NB4 (cell line): ENCODE results near the gene C16orf92.
A peak's percentile ranks its signal among the peaks of the same experiment; 100 is the strongest.

Experiments used
- DNase-seq: peaks from one replicate; pipeline ENCODE4 v3.0.0; 2010; ENCODE audit warnings: low read depth
- H3K4me3 ChIP-seq: one replicate; pipeline ENCODE4 v1.5.1; 2011; ENCODE audit warnings: mild to moderate bottlenecking, low read depth, low read length, moderate library complexity
- CTCF ChIP-seq: IDR thresholded peaks from one replicate; pipeline ENCODE4 v1.5.1; 2012; ENCODE audit warnings: low read depth, low read length
- MAX ChIP-seq: IDR thresholded peaks from 2 replicates; pipeline ENCODE4 v1.6.1; 2011; ENCODE audit warnings: low read depth, low read length
- MYC ChIP-seq: IDR thresholded peaks from 2 replicates; pipeline ENCODE4 v1.6.1; 2011; ENCODE audit warnings: low read depth, low read length
- POLR2A ChIP-seq: IDR thresholded peaks from 2 replicates; pipeline ENCODE4 v1.6.1; 2011; ENCODE audit warnings: mild to moderate bottlenecking; ENCODE audit not compliant: insufficient read length; ENCODE audit errors: extremely low read depth

C16orf92 gene

DNA sequence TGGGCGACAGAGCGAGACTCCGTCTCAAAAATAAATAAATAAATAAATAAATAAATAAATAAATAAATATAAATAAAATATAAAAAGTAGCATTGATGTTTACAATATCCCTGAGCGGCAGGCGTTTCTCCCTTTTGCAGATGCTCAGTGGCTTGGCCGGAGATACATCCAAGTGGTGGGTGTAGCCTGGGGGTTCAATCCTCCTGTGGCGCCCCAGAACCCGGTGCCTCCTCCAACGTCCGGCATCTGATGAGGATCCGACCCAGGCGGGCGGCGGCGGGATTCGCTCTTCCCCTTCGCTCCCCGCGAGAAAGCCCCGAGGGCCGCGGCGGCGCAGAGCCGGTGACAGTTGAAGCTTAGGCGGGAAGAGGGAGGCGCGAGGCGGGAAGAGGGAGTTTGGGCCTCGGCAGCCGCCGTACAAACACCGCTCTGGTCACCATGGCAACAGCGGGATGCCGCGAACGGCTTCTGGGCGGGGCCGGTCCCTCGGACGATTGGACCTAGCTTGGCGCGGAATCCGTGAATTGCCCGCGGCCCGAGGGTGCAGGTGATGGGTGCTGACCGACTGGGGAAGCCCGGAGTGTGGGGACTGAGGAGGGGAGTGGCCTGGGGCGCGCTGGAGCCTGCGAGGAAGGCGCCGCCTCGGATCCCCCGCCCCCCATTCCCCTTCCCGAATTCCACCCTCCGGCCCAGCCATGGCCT, 29.8 kb downstream of the C16orf92 start:
- TF ChIP-seq MYC (peak; percentile 85), MAX (peak; percentile 89), CTCF (no peak), POLR2A (peak; percentile 47)
- peak; percentile 94 for DNase-seq

DNA sequence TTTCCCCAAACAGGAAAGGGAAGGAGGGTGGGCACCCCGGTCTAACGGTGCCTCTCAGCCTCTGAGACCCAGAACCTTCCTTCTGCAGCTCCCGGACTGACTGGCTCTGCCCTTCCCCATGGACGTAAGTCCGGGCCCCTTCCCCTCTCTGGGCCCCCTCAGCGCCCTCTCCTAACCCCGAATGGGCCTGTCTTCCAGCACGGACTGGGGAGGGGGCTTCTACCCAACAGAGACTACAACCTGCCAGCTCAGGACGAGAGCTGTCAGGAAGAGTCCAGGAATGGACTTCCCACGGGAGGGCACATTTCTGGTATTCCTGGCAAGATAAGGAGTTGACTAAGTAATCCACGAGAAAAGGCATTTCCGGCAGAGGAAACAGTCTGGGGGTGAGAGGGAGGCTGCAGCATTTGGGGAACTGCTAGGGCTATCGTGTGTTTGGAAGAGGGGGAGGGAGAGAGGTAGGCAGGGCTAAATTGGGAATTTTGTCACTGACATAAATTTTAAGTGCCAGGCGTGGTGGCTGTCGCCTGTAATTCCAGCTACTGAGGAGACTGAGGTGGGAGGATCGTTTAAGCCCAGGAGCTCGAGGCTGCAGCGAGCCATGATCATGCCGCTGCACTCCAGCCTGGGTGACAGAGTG, 30.5 kb downstream of the C16orf92 start:
- no peak for TF ChIP-seq MAX
- DNase-seq, result peak; percentile 42
- H3K4me3 ChIP-seq, result peak overlapping the region; percentile 79

More for the DNA sequence above, 29.8 kb downstream of the C16orf92 start:
- peak overlapping the region; percentile 79 for H3K4me3 ChIP-seq

GRCh38 chr16:30054451-30054850, 31.5 kb downstream of the C16orf92 start:
- TF ChIP-seq MYC (no peak), MAX (no peak), POLR2A (no peak), CTCF (no peak)

DNA sequence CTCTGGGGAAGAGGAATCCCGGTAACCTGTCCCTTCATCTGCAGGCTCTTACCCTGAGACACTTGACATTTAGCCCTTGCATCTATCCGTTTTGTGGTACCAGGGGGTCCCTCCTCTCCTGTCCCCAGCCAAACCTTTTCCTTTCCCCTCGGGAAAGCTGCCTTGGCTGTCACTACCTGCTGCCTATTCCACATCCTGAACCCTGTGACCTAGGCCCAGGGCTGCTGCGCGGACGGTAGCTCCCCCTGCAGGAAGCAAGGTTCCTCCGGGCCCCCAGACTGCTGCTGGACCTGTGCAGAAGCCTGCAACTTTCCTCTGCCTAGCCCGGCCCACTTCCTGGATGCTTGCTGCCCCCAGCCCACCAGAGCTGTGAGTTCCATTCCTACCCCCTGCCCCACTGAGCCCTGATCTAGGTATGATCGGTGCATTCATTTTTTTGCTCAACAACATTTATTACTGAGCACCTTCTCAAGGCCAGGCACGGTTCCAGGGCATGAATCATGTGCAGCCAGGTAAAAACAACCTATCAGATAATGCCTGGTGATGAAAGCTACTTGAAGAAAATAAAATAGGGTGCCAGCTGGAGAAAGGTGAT, 32.1 kb downstream of the C16orf92 start:
- no peak overlapping the region for H3K4me3 ChIP-seq
- no peak for TF ChIP-seq POLR2A
- TF ChIP-seq CTCF, result peak; percentile 68
- no peak for TF ChIP-seq MAX
- no peak for TF ChIP-seq MYC
- DNase-seq, result peak; percentile 59

More at GRCh38 chr16:30054451-30054850, 31.5 kb downstream of the C16orf92 start:
- H3K4me3 ChIP-seq, result no peak overlapping the region
- no peak for DNase-seq

DNA sequence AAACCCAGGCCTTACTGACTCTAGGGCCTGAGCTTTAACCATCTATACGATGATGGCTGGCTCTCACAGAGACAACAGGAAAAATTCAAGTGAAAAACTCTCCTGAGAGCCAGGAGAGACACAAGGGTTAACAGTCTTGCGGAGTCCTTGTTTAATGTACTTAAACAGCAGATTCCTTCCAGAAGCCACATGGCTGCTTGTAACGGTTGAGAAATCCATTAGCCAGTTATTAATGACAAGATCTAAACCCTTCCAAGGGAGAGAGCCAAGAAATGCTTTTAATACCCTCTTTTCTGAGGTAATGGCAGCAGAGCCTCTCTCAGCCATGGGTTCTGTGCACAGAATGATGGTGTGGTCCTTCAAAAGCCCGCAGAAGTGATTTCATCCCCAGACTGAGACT, 37.3 kb downstream of the C16orf92 start:
- no peak overlapping the region for H3K4me3 ChIP-seq
- no peak for TF ChIP-seq POLR2A
- TF ChIP-seq MAX, result no peak
- no peak for TF ChIP-seq CTCF
- no peak for TF ChIP-seq MYC
- no peak for DNase-seq
